H1 (cell line): Measurements from ENCODE around the gene DBH. TPM values are rescaled to one million over a fixed set of nuclear protein-coding genes. Genes with fewer than 3 reads are reported as not detected.

Experiments used
- ATF2 ChIP-seq: IDR thresholded peaks from 2 replicates; pipeline ENCODE4 v1.6.1; 2012; ENCODE audit warnings: low read length, inconsistent platforms
- CREB1 ChIP-seq: IDR thresholded peaks from 2 replicates; pipeline ENCODE4 v1.6.1; 2012; ENCODE audit warnings: inconsistent platforms
- polyA plus RNA-seq, 7 experiments: library from polyadenylated mRNA; depleted of rRNA in 3 of 7; stranded (reverse) in 5 of 7; unstranded in 2 of 7; fragments of >200 nt in 5 of 7; fragments of 200-250 nt in 2 of 7; gene quantifications; 1 replicate in 5 of 7; 2 replicates in 1 of 7; 4 replicates in 1 of 7; pipeline versions ENCODE4 v1.2.1 to v1.2.3, GENCODE V29; 2011 to 2013; ENCODE audit warnings: missing spikeins in 2 of 7, mixed read lengths in 2 of 7
- total RNA-seq: library from RNA; stranded (reverse); fragmentation: NEBNext Ultra II Directional; extraction: Animal tissue kit (Norgen Biotek cat#: 25700); gene quantifications from 2 replicates; pipeline ENCODE4 v1.2.1, GENCODE V29; 2021

The DBH gene
- total and polyA plus RNA-seq, 2 of the 8 experiments (the other 6 are each of a cell fraction or from before 2014, with no cell fraction given), result 0.18 TPM; not detected in 1

- TF ChIP-seq ATF2, result no peak
- no peak for TF ChIP-seq CREB1
Observed at GRCh38 chr9:133591985-133592384, 44.2 kb upstream of the DBH start (continued).
